ENCODE measurements around the gene CELF2.

CELF2 gene

GRCh38 chr10:11234857-11235531 lies 217.3 kb downstream of the CELF2 start:
- TF ChIP-seq CTCF (IDR thresholded peaks at IDR 0.05; ENCODE audit: low read length, missing control alignments), result no peak
- no peak overlapping the region for H3K4me3 ChIP-seq (replicated peaks; ENCODE audit: low read depth, low read length)
- DNase-seq (ENCODE audit: low read depth), result no peak

- DNase-seq (ENCODE audit: low read depth), result no peak
- no peak for TF ChIP-seq CTCF (IDR thresholded peaks at IDR 0.05; ENCODE audit: low read length, missing control alignments)
- H3K4me3 ChIP-seq (replicated peaks; ENCODE audit: low read depth, low read length), result no peak overlapping the region
Observed at GRCh38 chr10:11235771-11236170, 218.1 kb downstream of the CELF2 start.

GRCh38 chr10:11236234-11236633 lies 218.6 kb downstream of the CELF2 start:
- H3K4me3 ChIP-seq (replicated peaks; ENCODE audit: low read depth, low read length), result no peak overlapping the region
- no peak for TF ChIP-seq CTCF (IDR thresholded peaks at IDR 0.05; ENCODE audit: low read length, missing control alignments)
- DNase-seq (ENCODE audit: low read depth), result no peak

GRCh38 chr10:11237571-11237970 lies 219.9 kb downstream of the CELF2 start:
- DNase-seq (ENCODE audit: low read depth), result no peak
- no peak overlapping the region for H3K4me3 ChIP-seq (replicated peaks; ENCODE audit: low read depth, low read length)
- TF ChIP-seq CTCF (IDR thresholded peaks at IDR 0.05; ENCODE audit: low read length, missing control alignments), result no peak

- no peak overlapping the region for H3K4me3 ChIP-seq (replicated peaks; ENCODE audit: low read depth, low read length)
- no peak for TF ChIP-seq CTCF (IDR thresholded peaks at IDR 0.05; ENCODE audit: low read length, missing control alignments)
- DNase-seq (ENCODE audit: low read depth), result no peak
Observed at GRCh38 chr10:11238893-11239292, 221.2 kb downstream of the CELF2 start.

GRCh38 chr10:11240641-11241040 lies 223.0 kb downstream of the CELF2 start:
- H3K4me3 ChIP-seq (replicated peaks; ENCODE audit: low read depth, low read length), result no peak overlapping the region
- no peak for TF ChIP-seq CTCF (IDR thresholded peaks at IDR 0.05; ENCODE audit: low read length, missing control alignments)
- no peak for DNase-seq (ENCODE audit: low read depth)
